Neural crest cell (in vitro differentiated cells): ENCODE results near the gene RCC1. TPM values are rescaled to one million over a fixed set of nuclear protein-coding genes. Genes with fewer than 3 reads are reported as not detected.

ENCODE experiments used
- DNase-seq: peaks from one replicate; pipeline ENCODE4 v3.0.0; 2021; ENCODE audit warnings: low read depth, mixed read lengths, low spot score
- H3K27ac Mint-ChIP-seq: one replicate; pipeline ENCODE4 v1.8.0; 2021; ENCODE audit warnings: mild to moderate bottlenecking, mixed read lengths; ENCODE audit not compliant: unreplicated experiment
- H3K27me3 Mint-ChIP-seq: 2 replicates; pipeline ENCODE4 v1.8.0; 2021; ENCODE audit warnings: low read depth, mild to moderate bottlenecking, mixed read lengths
- H3K36me3 Mint-ChIP-seq: 2 replicates; pipeline ENCODE4 v1.8.0; 2021; ENCODE audit warnings: low read depth, mild to moderate bottlenecking, mixed read lengths
- H3K4me1 Mint-ChIP-seq: 2 replicates; pipeline ENCODE4 v1.8.0; 2021; ENCODE audit warnings: mixed read lengths
- H3K4me3 Mint-ChIP-seq: one replicate; pipeline ENCODE4 v1.8.0; 2021; ENCODE audit warnings: mild to moderate bottlenecking, mixed read lengths
- H3K9me3 Mint-ChIP-seq: 2 replicates; pipeline ENCODE4 v1.8.0; 2021; ENCODE audit warnings: mixed read lengths
- CTCF ChIP-seq: fragments of 200-600 bp; sonication (generic); conservative IDR thresholded peaks from 2 replicates; pipeline ENCODE4 v1.5.0; 2021; ENCODE audit warnings: antibody characterized with exemption, mild to moderate bottlenecking
- long read RNA-seq: library from polyadenylated mRNA; unstranded; transcript quantifications from one replicate; pipeline ENCODE4 v2.0.0, GENCODE V29; 2020
- total RNA-seq: library from RNA; stranded (reverse); gene quantifications from 2 replicates; pipeline ENCODE4 v1.2.1, GENCODE V29; 2021

RCC1 gene
- 94.8 and 95.9 TPM in 2 replicates for total RNA-seq
- long read RNA-seq, transcript RCC1-202 (10 exons, 2,424 nt), result major isoform, 38 of 88 reads
- long read RNA-seq, partial matches to known transcripts, result 5 of 88 reads
- long read RNA-seq, other reads (novel, unspliced or antisense), result 36 of 88 reads

GRCh38 chr1:28505406-28506187 lies at the start of gene RCC1:
Gene RCC1 (plus strand): TSS chr1:28506043. CDS start chr1:28529867, 23,824 bp downstream.
- peak within 1 kb of the TSS; percentile 97 for H3K27ac Mint-ChIP-seq
- H3K4me1 Mint-ChIP-seq, result peaks cover 46% of the 10 kb centered on the region
- peak within 1 kb of the TSS; percentile 98 for H3K4me3 Mint-ChIP-seq

GRCh38 chr1:28456078-28456477 lies 49.8 kb upstream of the RCC1 start:
- TF ChIP-seq CTCF, result no peak
- Mint-ChIP-seq H3K36me3 (peaks cover 7% of the 10 kb centered on the region), H3K4me1 (peaks cover 4% of the 10 kb centered on the region), H3K9me3 (no peaks in the 10 kb centered on the region), H3K27ac (peak overlapping the region; percentile 69), H3K4me3 (no peak overlapping the region), H3K27me3 (no peaks in the 10 kb centered on the region)
- no peak for DNase-seq

More at GRCh38 chr1:28505406-28506187, at the start of gene RCC1:
- Mint-ChIP-seq H3K27me3 (peaks cover 33% of the 10 kb centered on the region), H3K9me3 (no peaks in the 10 kb centered on the region), H3K36me3 (peaks cover 47% of the 10 kb centered on the region)
- peak; percentile 86 for DNase-seq
- no peak for TF ChIP-seq CTCF

- Mint-ChIP-seq H3K9me3 (no peaks in the 10 kb centered on the region), H3K36me3 (peaks cover 7% of the 10 kb centered on the region), H3K27ac (no peak overlapping the region), H3K27me3 (no peaks in the 10 kb centered on the region), H3K4me3 (no peak overlapping the region), H3K4me1 (peaks cover 4% of the 10 kb centered on the region)
- DNase-seq, result no peak
- no peak for TF ChIP-seq CTCF
Observed at GRCh38 chr1:28457678-28458077, 48.2 kb upstream of the RCC1 start.

- Mint-ChIP-seq H3K4me1 (peaks cover 4% of the 10 kb centered on the region), H3K9me3 (no peaks in the 10 kb centered on the region), H3K36me3 (peaks cover 2% of the 10 kb centered on the region), H3K4me3 (no peak overlapping the region), H3K27me3 (no peaks in the 10 kb centered on the region), H3K27ac (no peak overlapping the region)
- no peak for TF ChIP-seq CTCF
- no peak for DNase-seq
Observed at GRCh38 chr1:28458237-28459228, 47.3 kb upstream of the RCC1 start.

- Mint-ChIP-seq H3K36me3 (peaks cover 6% of the 10 kb centered on the region), H3K27ac (no peak overlapping the region), H3K9me3 (no peaks in the 10 kb centered on the region), H3K4me1 (no peaks in the 10 kb centered on the region), H3K27me3 (no peaks in the 10 kb centered on the region), H3K4me3 (no peak overlapping the region)
- TF ChIP-seq CTCF, result no peak
- DNase-seq, result no peak
Observed at GRCh38 chr1:28466226-28466778, 39.5 kb upstream of the RCC1 start.
